22Rv1 (cell line): Measurements from ENCODE around the gene WASF1.

Experiments
- H3K27ac ChIP-seq: fragments of 450-650 bp; 2 replicates; pipeline ENCODE4 v1.5.1; 2017
- CTCF ChIP-seq: fragments of 450-650 bp; IDR thresholded peaks from 2 replicates; pipeline ENCODE4 v1.5.1; 2017; ENCODE audit warnings: mild to moderate bottlenecking
- ZFX ChIP-seq: fragments of 450-650 bp; IDR thresholded peaks from 2 replicates; pipeline ENCODE4 v1.6.1; 2017; ENCODE audit warnings: antibody characterized with exemption, borderline replicate concordance

Gene WASF1

GRCh38 chr6:110102411-110102810, 77.1 kb downstream of the WASF1 start:
- no peak overlapping the region for H3K27ac ChIP-seq
- TF ChIP-seq ZFX (no peak), CTCF (no peak)

- TF ChIP-seq CTCF, result no peak
- no peak for TF ChIP-seq ZFX
- H3K27ac ChIP-seq, result no peak overlapping the region
Measured at GRCh38 chr6:110101885-110102284, 77.6 kb downstream of the WASF1 start.

DNA sequence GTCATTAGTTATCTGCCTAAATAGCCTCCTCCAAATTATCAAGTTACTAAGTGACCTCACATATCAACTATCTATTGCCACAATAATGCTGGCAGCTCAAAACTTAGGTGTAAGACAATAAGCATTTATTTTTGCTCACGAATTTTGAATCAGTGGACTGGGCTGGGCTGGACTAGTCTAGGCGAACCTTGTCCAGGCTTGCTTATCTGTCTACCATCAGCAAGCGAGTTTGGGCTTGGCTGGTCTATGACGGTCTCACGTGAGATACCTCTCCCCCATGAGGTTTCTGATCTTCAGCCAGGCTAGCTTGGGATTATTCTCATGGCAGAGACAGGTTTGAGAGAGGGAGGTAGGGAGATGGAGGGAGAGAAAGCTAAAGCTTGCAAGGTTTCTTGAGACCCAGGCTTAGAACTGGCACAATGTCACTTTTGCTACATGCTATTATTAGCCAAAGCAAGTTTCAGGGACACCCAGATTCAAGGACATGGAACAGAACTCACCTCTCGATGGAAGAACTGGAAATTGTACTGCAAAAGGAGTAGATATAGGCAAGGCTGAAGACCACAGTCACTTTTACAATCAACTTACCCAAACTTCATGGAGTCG, 80.9 kb downstream of the WASF1 start:
- TF ChIP-seq ZFX (no peak), CTCF (no peak)
- H3K27ac ChIP-seq, result no peak overlapping the region

GRCh38 chr6:110097443-110097842, 82.0 kb downstream of the WASF1 start:
- H3K27ac ChIP-seq, result no peak overlapping the region
- no peak for TF ChIP-seq ZFX
- TF ChIP-seq CTCF, result no peak

- TF ChIP-seq ZFX, result no peak
- TF ChIP-seq CTCF, result no peak
- H3K27ac ChIP-seq, result no peak overlapping the region
Measured at GRCh38 chr6:110095935-110096334, 83.5 kb downstream of the WASF1 start.

- TF ChIP-seq ZFX (no peak), CTCF (no peak)
- no peak overlapping the region for H3K27ac ChIP-seq
Measured at GRCh38 chr6:110095101-110095500, 84.4 kb downstream of the WASF1 start.

DNA sequence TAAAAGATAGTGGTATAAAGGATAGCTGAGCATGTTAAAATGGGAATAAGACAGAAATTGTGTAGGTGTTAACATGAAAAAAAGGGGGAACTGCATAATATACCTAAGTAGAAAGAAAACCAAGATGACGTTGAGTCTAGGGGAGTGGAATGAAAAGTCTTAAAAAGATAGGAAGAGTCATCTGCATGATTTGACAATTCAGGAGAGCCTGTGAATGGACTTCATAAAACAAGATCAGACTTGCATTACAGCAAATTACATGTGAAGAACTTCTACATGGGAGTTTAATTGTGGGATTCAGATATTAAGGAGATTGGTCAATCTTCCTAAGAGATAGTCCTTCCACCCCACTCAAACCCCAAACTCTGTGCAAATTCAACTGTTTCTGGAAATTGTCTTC, 85.5 kb downstream of the WASF1 start:
- no peak for TF ChIP-seq ZFX
- TF ChIP-seq CTCF, result no peak

More for the DNA sequence above, 85.5 kb downstream of the WASF1 start:
- no peak overlapping the region for H3K27ac ChIP-seq
